Immature natural killer cell (primary cell): ENCODE results near the gene DCDC2C. TPM values are rescaled to one million over a fixed set of nuclear protein-coding genes. Genes with fewer than 3 reads are reported as not detected.

Experiments
- DNase-seq, 3 donors: peaks; one replicate each; pipeline ENCODE4 v3.0.0; 2022; ENCODE audit warnings: mixed read lengths in 1 of 3
- H3K27ac Mint-ChIP-seq, 6 donors: one replicate each; pipeline ENCODE4 v1.8.0; 2020; ENCODE audit warnings: mixed read lengths in 6 of 6, mild to moderate bottlenecking in 5 of 6, inconsistent platforms in 4 of 6, moderate library complexity in 3 of 6
- H3K27me3 Mint-ChIP-seq, 3 donors: one replicate each; pipeline ENCODE4 v1.8.0; 2020 to 2021; ENCODE audit warnings: low read depth in 3 of 3, mild to moderate bottlenecking in 3 of 3, mixed read lengths in 3 of 3, moderate library complexity in 3 of 3, inconsistent platforms in 1 of 3
- H3K36me3 Mint-ChIP-seq, 3 donors: one replicate each; pipeline ENCODE4 v1.8.0; 2020; ENCODE audit warnings: mixed read lengths in 3 of 3, inconsistent platforms in 2 of 3, mild to moderate bottlenecking in 2 of 3
- H3K4me1 Mint-ChIP-seq, 2 donors: one replicate each; pipeline ENCODE4 v1.8.0; 2020; ENCODE audit warnings: inconsistent platforms in 2 of 2, mild to moderate bottlenecking in 2 of 2, mixed read lengths in 2 of 2, moderate library complexity in 1 of 2
- H3K4me3 Mint-ChIP-seq, 5 donors: one replicate each; pipeline ENCODE4 v1.8.0; 2020; ENCODE audit warnings: mild to moderate bottlenecking in 5 of 5, mixed read lengths in 5 of 5, inconsistent platforms in 3 of 5, moderate library complexity in 3 of 5
- H3K9me3 Mint-ChIP-seq, 6 donors: one replicate each; pipeline ENCODE4 v1.8.0; 2020; ENCODE audit warnings: mild to moderate bottlenecking in 6 of 6, mixed read lengths in 6 of 6, inconsistent platforms in 4 of 6, moderate library complexity in 3 of 6
- polyA plus RNA-seq, 3 donors: library from polyadenylated mRNA; unstranded; fragments of 300-500 nt; fragmentation: Illumina TruSeq; gene quantifications; one replicate each; pipeline ENCODE4 v1.2.3, GENCODE V29; 2021

Gene DCDC2C
- polyA plus RNA-seq, 3 donors from 2014 or later = not detected

- H3K36me3 Mint-ChIP-seq = no peaks in the 10 kb centered on the region
- peaks cover 0 to 6% (median 2%) of the 10 kb centered on the region in 3 donors for H3K27me3 Mint-ChIP-seq
- H3K9me3 Mint-ChIP-seq = peaks cover 0 to 2% (median 0%) of the 10 kb centered on the region in 6 donors
- H3K27ac Mint-ChIP-seq = no peak overlapping the region
- no peak for DNase-seq
- H3K4me1 Mint-ChIP-seq = no peaks in the 10 kb centered on the region
- no peak overlapping the region for H3K4me3 Mint-ChIP-seq
Measured at GRCh38 chr2:3751806-3752205, 48.4 kb downstream of the DCDC2C start.

GRCh38 chr2:3752376-3752775, 49.0 kb downstream of the DCDC2C start:
- Mint-ChIP-seq H3K4me3 (no peak overlapping the region), H3K9me3 (peaks cover 0 to 2% (median 0%) of the 10 kb centered on the region in 6 donors), H3K36me3 (no peaks in the 10 kb centered on the region), H3K27me3 (peaks cover 0 to 6% (median 2%) of the 10 kb centered on the region in 3 donors), H3K27ac (no peak overlapping the region), H3K4me1 (no peaks in the 10 kb centered on the region)
- no peak for DNase-seq

GRCh38 chr2:3753561-3753960, 50.2 kb downstream of the DCDC2C start:
- Mint-ChIP-seq H3K27ac (no peak overlapping the region), H3K9me3 (peaks cover 0 to 2% (median 0%) of the 10 kb centered on the region in 6 donors), H3K36me3 (no peaks in the 10 kb centered on the region), H3K4me3 (no peak overlapping the region), H3K4me1 (no peaks in the 10 kb centered on the region), H3K27me3 (peaks cover 0 to 6% (median 6%) of the 10 kb centered on the region in 3 donors)
- no peak for DNase-seq

GRCh38 chr2:3754280-3754679, 50.9 kb downstream of the DCDC2C start:
- Mint-ChIP-seq H3K27ac (no peak overlapping the region), H3K36me3 (no peaks in the 10 kb centered on the region)

GRCh38 chr2:3754795-3755194, 51.4 kb downstream of the DCDC2C start:
- Mint-ChIP-seq H3K27ac (no peak overlapping the region), H3K36me3 (no peaks in the 10 kb centered on the region), H3K4me3 (no peak overlapping the region), H3K9me3 (peaks cover 0 to 2% (median 0%) of the 10 kb centered on the region in 6 donors), H3K4me1 (no peaks in the 10 kb centered on the region), H3K27me3 (peaks cover 0 to 11% (median 6%) of the 10 kb centered on the region in 3 donors)
- DNase-seq = no peak

More at GRCh38 chr2:3754280-3754679, 50.9 kb downstream of the DCDC2C start:
- Mint-ChIP-seq H3K4me1 (no peaks in the 10 kb centered on the region), H3K27me3 (peaks cover 0 to 8% (median 6%) of the 10 kb centered on the region in 3 donors), H3K9me3 (peaks cover 0 to 2% (median 0%) of the 10 kb centered on the region in 6 donors), H3K4me3 (no peak overlapping the region)
- DNase-seq = no peak

- peaks cover 0 to 2% (median 0%) of the 10 kb centered on the region in 6 donors for H3K9me3 Mint-ChIP-seq
Measured at GRCh38 chr2:3755277-3755676, 51.9 kb downstream of the DCDC2C start.

GRCh38 chr2:3756306-3756705, 52.9 kb downstream of the DCDC2C start:
- Mint-ChIP-seq H3K4me1 (no peaks in the 10 kb centered on the region), H3K27me3 (peaks cover 0 to 11% (median 6%) of the 10 kb centered on the region in 3 donors), H3K36me3 (no peaks in the 10 kb centered on the region), H3K9me3 (peaks cover 0 to 2% (median 0%) of the 10 kb centered on the region in 6 donors), H3K27ac (no peak overlapping the region), H3K4me3 (no peak overlapping the region)
- no peak for DNase-seq

More at GRCh38 chr2:3755277-3755676, 51.9 kb downstream of the DCDC2C start:
- Mint-ChIP-seq H3K4me1 (no peaks in the 10 kb centered on the region), H3K27me3 (peaks cover 0 to 11% (median 6%) of the 10 kb centered on the region in 3 donors), H3K36me3 (no peaks in the 10 kb centered on the region), H3K27ac (no peak overlapping the region), H3K4me3 (no peak overlapping the region)
- no peak for DNase-seq

- H3K27ac Mint-ChIP-seq = no peak overlapping the region
- DNase-seq = no peak
- no peak overlapping the region for H3K4me3 Mint-ChIP-seq
- H3K27me3 Mint-ChIP-seq = peaks cover 3 to 8% (median 6%) of the 10 kb centered on the region in 3 donors
- no peaks in the 10 kb centered on the region for H3K36me3 Mint-ChIP-seq
- no peaks in the 10 kb centered on the region for H3K4me1 Mint-ChIP-seq
- H3K9me3 Mint-ChIP-seq = peaks cover 0 to 2% (median 0%) of the 10 kb centered on the region in 6 donors
Measured at GRCh38 chr2:3758906-3759305, 55.5 kb downstream of the DCDC2C start.

- Mint-ChIP-seq H3K27me3 (peaks cover 3 to 8% (median 6%) of the 10 kb centered on the region in 3 donors), H3K36me3 (no peaks in the 10 kb centered on the region), H3K27ac (no peak overlapping the region), H3K4me1 (no peaks in the 10 kb centered on the region), H3K9me3 (peaks cover 0 to 2% (median 0%) of the 10 kb centered on the region in 6 donors), H3K4me3 (no peak overlapping the region)
- no peak for DNase-seq
Measured at GRCh38 chr2:3759331-3759730, 56.0 kb downstream of the DCDC2C start.

- H3K27me3 Mint-ChIP-seq = peaks cover 3 to 8% (median 6%) of the 10 kb centered on the region in 3 donors
Measured at GRCh38 chr2:3759761-3760160, 56.4 kb downstream of the DCDC2C start.

GRCh38 chr2:3761272-3761671, 57.9 kb downstream of the DCDC2C start:
- Mint-ChIP-seq H3K4me1 (no peaks in the 10 kb centered on the region), H3K27me3 (peaks cover 3 to 8% (median 5%) of the 10 kb centered on the region in 3 donors), H3K27ac (no peak overlapping the region), H3K4me3 (no peak overlapping the region), H3K9me3 (no peaks in the 10 kb centered on the region), H3K36me3 (no peaks in the 10 kb centered on the region)
- DNase-seq = no peak

More at GRCh38 chr2:3759761-3760160, 56.4 kb downstream of the DCDC2C start:
- H3K9me3 Mint-ChIP-seq = no peaks in the 10 kb centered on the region
- H3K27ac Mint-ChIP-seq = no peak overlapping the region
- no peaks in the 10 kb centered on the region for H3K36me3 Mint-ChIP-seq
- no peak overlapping the region for H3K4me3 Mint-ChIP-seq
- no peaks in the 10 kb centered on the region for H3K4me1 Mint-ChIP-seq
- DNase-seq = no peak

- no peak for DNase-seq
- no peaks in the 10 kb centered on the region for H3K36me3 Mint-ChIP-seq
- no peaks in the 10 kb centered on the region for H3K9me3 Mint-ChIP-seq
- H3K4me3 Mint-ChIP-seq = no peak overlapping the region
- no peak overlapping the region for H3K27ac Mint-ChIP-seq
- H3K27me3 Mint-ChIP-seq = peaks cover 1 to 8% (median 3%) of the 10 kb centered on the region in 3 donors
- H3K4me1 Mint-ChIP-seq = no peaks in the 10 kb centered on the region
Measured at GRCh38 chr2:3762771-3763447, 59.5 kb downstream of the DCDC2C start.

GRCh38 chr2:3766824-3767223, 63.4 kb downstream of the DCDC2C start:
- no peaks in the 10 kb centered on the region for H3K36me3 Mint-ChIP-seq
- no peaks in the 10 kb centered on the region for H3K9me3 Mint-ChIP-seq
- H3K27ac Mint-ChIP-seq = no peak overlapping the region
- H3K4me1 Mint-ChIP-seq = no peaks in the 10 kb centered on the region
- no peak for DNase-seq
- H3K4me3 Mint-ChIP-seq = no peak overlapping the region
- H3K27me3 Mint-ChIP-seq = peaks cover 0 to 6% (median 3%) of the 10 kb centered on the region in 3 donors

- Mint-ChIP-seq H3K27me3 (peaks cover 0 to 3% (median 3%) of the 10 kb centered on the region in 3 donors), H3K4me3 (no peak overlapping the region), H3K36me3 (no peaks in the 10 kb centered on the region), H3K9me3 (no peaks in the 10 kb centered on the region), H3K27ac (no peak overlapping the region), H3K4me1 (no peaks in the 10 kb centered on the region)
- no peak for DNase-seq
Measured at GRCh38 chr2:3768960-3769765, 65.8 kb downstream of the DCDC2C start.
